DMS79 (cell line): ENCODE measurements around the gene CEP41.
A peak's percentile ranks its signal among the peaks of the same experiment; 100 is the strongest.
"Not testable (repeated sequence)": the region's sequence is repeated elsewhere in the genome, so short reads cannot be mapped to it uniquely, and the experiment has no call there.

Experiments
- DNase-seq: peaks from one replicate; lab custom pipeline; 2025; lab: John Stamatoyannopoulos, UW

The CEP41 gene

DNA sequence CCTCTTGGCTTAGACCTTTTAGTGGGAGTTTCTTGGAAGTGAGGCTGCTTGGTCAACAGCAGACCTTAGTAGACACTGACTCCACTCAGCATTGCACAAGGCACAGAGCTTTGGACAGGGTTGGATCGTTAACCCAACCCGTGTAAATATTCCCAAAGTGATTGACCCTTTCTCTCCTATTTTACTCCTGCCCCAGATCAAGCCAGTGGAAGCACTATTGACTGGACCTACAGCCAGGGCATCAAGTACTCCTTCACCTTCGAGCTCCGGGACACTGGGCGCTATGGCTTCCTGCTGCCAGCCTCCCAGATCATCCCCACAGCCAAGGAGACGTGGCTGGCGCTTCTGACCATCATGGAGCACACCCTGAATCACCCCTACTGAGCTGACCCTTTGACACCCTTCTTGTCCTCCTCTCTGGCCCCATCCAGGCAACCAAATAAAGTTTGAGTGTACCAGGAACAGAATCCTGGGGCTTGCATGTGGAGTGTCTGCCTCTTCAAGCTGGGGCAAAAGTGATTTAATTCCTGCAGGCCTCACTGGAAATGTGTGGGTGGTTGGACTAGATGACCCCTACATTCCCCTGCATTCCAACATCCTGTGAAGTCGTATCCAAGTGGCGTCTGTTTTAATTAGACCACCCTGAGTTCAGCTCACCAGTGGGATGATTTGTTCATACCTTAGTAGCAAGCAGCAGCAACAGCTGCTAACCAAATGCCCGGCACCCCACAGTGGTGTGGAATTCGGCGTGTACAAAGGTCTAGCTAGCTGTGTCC is 53.0 kb downstream of the CEP41 start:
- DNase-seq: no peak

GRCh38 chr7:130387306-130387627 is 53.5 kb downstream of the CEP41 start:
- DNase-seq: no peak

DNA sequence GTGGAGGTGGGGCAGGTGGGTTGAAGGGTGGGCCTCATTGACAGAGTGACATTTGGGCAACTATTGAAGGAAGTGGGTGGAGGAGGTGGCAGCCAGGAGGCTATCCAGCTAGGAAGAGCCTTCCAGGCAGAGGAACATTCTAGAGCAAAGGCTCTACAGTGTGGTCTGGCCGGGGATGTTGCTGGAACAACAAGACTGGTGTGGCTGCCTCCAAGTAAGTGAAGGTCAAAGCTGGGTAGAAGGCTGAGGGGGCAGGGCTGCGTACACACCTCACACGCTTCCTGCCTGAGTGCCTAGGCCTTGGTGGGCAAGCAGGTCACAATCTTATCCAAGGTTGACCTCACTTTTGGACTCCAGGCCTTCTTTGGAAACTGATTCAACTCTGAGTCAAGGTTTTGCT is 53.9 kb downstream of the CEP41 start:
- DNase-seq: no peak

DNA sequence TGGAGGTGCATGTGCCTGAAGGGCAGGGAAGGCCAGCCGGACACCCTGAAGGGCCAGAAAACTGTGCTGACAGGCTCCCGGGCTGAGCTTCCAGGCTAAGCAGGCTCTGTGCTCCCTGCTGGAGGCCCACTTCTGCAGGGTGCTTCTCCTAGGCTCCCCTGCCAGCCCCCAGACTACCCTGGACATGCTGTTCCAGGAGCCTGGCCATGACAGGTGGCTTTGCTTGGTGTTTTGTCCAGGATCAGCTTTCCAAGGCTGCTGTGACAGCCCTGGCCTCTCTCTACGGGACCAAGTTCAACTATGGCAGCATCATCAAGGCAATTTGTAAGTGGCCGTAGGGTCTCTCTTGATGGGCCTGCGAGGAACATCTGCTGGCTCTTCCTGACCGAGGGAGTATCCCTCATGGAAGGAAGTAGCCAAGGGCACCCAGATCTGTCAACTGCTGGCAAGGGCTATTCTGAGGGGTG is 55.2 kb downstream of the CEP41 start:
- DNase-seq: no peak

- no peak for DNase-seq
These were observed 55.8 kb downstream of the CEP41 start for GRCh38 chr7:130384841-130385599.

- DNase-seq: no peak
These were observed 56.4 kb downstream of the CEP41 start for GRCh38 chr7:130384371-130384801.

GRCh38 chr7:130383187-130383980 is 57.4 kb downstream of the CEP41 start:
- no peak for DNase-seq

- DNase-seq: no peak
These were observed 59.1 kb downstream of the CEP41 start for GRCh38 chr7:130381468-130382312.

DNA sequence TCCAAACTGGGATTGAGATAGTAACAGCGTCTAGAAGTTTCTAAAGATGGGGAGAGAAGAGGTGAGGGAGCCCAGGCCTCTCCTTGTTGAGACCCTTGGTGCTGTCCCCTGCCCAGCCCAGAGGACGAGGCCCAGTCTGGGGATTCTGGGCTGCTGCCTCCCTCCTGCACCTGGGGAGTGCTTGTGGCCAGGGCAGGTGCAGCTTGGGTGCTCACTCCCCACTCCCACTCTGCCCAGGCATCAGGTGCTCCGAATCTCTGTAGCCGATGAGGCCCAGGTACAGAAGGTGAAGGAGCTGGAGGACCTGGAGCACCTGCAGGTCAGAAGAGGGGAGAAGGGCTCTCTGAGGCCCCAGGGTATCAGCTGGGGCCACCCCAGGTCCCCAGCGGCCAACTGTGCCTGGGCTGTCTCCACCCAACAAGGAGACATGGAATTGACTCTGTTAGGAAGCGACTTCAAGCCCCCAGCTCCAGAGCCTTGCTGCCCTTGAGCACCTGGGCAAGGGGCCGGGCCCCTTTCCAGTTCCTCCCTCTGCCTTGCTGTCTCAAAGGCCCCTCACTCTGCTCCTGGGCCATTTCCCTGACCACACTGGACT is 59.9 kb downstream of the CEP41 start:
- no peak for DNase-seq

GRCh38 chr7:130379921-130380860 is 60.6 kb downstream of the CEP41 start, which contains the start of gene CPA1:
Gene CPA1, plus strand, starts transcription at chr7:130380494. Its CDS starts 27 bp downstream, at chr7:130380521.
- no peak for DNase-seq

DNA sequence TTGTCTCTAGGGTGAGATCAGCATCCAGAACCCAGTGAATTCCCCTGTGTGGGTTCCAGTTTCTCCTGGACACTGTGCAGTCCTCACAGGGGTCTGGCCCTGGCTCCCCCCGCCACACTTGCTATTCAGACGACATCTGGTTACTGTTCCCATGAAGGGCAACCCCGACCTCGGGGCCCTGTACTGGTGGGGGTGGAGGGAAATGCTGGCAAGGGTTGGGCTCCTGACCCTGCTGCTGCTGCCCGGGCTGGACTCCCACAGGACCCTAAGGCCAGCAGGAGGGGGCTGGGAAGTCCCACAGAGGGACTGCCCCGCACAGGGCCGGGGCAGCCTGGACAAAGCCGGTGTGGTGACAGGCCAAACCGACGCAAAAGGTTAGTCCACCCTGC is 61.3 kb downstream of the CEP41 start:
- DNase-seq: no peak

DNA sequence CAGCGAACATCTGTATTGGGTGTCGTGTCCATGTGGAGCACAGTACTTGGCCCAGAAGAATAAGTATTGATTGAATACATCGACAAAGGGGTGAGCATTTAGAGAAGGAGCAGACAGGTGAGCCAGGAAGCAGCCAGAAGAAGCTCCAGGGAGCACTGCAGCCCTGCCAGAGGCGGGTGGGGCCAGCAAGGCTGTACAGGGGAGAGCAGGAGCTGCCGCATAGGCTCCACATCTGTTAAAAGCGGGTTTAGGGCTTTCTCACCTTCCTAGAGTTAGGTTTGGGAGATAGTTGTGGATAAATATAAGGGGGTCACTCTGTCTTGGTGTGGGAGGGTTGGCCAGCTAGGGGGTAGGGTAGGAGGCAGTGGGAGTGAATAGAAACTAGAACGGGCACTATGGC is 61.8 kb downstream of the CEP41 start:
- no peak for DNase-seq

- DNase-seq: no peak
These were observed 63.6 kb downstream of the CEP41 start for GRCh38 chr7:130377178-130377577.

- not testable (repeated sequence) for DNase-seq
These were observed 64.4 kb downstream of the CEP41 start for GRCh38 chr7:130376461-130376860.

GRCh38 chr7:130374507-130374906 is 66.3 kb downstream of the CEP41 start:
- no peak for DNase-seq

DNA sequence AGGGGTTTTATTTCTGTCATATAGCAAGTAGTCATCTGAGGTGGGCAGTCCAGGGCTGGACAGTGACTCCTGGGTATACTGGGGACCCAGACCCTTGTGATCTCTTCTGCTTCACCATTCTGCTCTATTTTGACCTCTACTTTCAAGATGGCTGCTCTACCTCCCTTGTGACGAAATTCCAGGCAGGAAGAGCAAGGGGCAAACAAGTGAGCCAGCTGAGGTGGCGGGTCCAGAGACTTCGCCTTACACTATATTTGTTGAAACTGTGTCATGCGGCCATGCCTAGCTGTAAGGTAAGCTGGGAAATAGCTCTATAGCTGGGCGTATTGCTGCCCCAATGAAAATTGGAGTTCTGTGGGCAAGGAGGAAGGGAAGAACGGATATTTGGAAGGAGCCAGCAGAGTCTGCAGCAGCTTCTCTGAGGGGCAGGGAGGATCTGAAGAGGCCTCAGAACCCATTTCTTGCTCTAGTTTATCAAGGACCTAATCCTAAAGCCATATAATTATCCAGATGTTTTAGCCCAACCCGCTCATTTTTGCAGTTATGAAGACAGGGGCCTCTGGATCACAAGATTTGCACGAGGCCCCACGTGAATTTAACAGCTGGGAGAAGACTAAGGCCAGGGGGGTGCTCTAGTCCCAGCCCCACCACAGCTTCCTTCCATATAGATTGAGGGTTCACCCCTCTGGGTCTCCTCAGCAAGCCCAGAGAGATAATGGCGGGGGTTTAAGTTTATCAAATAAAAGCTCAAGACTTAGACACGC is 68.2 kb downstream of the CEP41 start:
- DNase-seq: no peak

GRCh38 chr7:130371046-130371445 is 69.8 kb downstream of the CEP41 start:
- DNase-seq: peak; percentile 39

- DNase-seq: no peak
These were observed 70.8 kb downstream of the CEP41 start for GRCh38 chr7:130369831-130370550.
